KG1 (cell line): ENCODE results near the gene TTC17.
"Not testable (repeated sequence)": the region's sequence is repeated elsewhere in the genome, so short reads cannot be mapped to it uniquely, and the experiment has no call there.

Experiments
- DNase-seq: peaks from one replicate; lab custom pipeline; 2025; lab: John Stamatoyannopoulos, UW

Gene TTC17

DNA sequence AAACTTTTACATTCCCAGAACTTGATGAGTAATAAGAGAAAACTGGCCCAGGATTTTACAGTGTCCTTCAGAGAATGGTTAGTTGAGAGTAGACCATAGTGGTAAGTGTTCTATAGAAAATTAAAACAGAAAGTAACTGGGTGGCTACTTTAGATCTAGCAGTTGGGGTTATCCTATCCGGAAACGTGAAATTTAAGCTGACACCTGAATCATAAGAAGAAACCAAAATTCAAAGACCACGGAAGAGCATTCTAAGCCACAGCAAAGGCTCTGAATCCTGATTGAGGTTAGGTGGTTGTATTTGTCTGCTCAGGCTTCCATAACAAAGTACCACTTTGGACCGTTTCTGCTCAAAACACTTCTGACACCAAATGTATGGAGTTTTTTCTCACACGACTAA, 34.0 kb downstream of the TTC17 start:
- DNase-seq, result no peak

DNA sequence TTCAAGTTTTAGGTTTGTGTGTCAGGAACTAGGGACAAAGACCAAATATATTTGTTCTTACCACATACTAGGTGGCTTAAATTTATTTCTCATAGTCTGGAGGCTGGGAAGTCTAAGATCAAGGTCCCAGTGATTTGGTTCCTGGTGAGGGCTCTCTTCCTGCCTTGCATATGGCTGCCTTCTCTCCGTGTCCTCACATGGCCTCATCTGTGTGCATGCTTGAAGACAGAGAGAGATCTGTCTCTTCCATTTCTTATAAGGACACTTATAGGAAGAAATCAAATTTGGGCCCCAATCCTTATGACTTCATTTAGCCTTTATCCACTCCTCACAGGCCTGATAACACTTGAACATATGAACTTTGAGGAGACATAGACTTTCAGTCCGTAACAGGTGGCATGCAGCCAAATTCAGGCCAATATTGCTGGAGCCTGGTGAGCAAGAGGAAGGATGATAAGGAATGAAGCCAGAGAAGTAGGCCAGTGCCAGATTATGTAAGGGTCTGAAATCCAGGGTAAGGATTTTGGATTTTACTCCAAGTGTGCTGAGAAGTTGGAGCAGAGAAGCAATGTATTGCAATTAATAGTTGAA, 35.1 kb downstream of the TTC17 start:
- no peak for DNase-seq

DNA sequence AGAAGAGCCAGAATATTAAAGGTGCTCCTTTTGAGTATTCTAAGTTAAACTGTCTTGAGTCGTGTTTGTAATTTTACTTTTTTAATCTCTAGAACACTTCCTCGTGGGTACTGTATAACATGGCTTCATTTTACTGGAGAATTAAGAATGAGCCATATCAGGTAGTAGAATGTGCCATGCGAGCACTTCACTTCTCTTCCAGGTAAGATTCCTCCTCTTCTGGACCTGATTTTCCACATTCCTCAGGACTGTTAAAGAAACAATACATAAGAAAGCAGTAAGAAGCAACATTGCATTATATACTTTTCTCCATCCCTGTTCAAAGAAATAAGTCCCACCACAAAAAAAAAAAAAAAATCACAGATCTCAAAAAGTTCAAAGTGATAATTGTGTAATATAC, 37.9 kb downstream of the TTC17 start:
- no peak for DNase-seq

DNA sequence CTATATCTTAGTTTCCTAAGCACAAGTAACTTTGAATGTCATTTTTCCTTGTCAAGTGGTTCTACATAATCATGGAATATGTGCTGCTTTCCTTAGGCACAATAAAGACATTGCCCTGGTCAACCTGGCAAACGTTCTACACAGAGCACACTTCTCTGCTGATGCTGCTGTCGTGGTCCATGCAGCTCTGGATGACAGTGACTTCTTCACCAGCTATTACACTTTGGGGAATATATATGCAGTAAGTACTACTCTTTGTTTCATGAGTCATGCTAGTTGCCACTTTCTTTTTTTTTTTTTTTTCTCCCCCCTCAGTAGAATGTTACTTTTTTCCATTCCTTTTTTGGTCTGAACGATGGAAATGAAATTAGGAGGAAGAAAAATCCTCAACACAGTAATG, 38.5 kb downstream of the TTC17 start:
- no peak for DNase-seq

DNA sequence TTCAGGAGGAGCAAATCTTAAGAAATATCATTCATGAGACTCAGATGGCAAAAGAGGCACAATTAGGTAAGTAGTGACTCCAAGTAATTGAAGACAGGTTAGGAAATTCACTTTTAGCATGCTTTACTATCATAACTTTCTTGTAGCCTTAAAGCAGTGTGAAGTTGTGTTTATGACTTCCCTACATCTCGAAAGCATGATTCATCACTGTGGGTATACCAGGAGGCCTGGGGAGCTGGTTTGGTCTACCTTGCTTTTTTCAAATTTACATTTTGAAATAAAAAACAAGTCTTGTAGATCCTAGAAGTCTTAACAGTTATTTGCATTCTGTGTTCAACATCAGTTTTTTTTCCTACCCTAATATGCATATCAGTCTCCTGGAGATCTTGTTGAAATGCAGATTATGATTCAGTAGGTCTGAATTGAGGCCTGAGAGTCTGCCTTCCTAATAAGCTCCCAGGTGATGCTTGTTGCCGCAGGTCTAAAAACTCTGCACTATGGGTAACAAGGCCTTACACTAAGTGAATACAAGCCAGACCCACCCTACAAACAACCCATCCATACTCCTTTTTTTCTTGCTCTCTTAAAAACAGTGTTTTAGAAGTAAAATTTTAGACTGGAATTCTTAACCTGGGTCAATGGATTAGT, 41.4 kb downstream of the TTC17 start:
- DNase-seq, result no peak

DNA sequence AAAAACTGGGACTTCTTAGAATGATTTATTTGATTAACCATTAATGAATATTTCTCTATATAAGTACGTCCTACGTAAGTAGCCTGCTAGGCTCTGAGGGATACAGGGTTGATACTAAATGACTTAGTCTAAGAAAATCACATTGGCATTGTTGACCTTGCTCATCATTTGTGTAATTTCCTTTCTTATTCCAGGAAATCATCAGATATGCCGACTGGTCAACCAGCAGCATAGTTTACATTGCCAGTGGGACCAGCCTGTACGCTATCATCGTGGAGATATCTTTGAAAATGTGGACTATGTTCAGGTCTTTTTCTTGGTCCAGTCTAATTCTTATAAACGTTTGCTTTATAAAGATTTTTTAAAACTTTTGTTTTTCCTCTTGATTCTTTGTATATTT, 42.5 kb downstream of the TTC17 start:
- no peak for DNase-seq

DNA sequence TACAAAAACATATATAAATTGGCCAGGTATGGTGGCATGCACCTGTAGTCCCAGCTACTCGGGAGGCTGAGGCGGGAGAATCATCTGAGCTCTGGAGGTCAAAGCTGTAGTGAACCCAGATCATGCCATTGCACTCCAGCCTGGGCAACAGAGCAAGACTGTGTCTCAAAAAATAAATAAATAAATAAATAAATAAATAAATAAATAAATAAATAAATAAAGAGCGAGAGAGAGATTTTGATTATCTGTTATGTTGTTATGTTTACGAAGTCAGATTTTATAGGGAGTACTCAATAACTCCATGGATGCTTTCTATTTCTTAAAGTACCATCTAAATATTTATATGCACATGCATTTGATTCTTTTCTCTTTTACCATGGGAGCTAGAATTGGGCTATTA, 43.1 kb downstream of the TTC17 start:
- not testable (repeated sequence) for DNase-seq

DNA sequence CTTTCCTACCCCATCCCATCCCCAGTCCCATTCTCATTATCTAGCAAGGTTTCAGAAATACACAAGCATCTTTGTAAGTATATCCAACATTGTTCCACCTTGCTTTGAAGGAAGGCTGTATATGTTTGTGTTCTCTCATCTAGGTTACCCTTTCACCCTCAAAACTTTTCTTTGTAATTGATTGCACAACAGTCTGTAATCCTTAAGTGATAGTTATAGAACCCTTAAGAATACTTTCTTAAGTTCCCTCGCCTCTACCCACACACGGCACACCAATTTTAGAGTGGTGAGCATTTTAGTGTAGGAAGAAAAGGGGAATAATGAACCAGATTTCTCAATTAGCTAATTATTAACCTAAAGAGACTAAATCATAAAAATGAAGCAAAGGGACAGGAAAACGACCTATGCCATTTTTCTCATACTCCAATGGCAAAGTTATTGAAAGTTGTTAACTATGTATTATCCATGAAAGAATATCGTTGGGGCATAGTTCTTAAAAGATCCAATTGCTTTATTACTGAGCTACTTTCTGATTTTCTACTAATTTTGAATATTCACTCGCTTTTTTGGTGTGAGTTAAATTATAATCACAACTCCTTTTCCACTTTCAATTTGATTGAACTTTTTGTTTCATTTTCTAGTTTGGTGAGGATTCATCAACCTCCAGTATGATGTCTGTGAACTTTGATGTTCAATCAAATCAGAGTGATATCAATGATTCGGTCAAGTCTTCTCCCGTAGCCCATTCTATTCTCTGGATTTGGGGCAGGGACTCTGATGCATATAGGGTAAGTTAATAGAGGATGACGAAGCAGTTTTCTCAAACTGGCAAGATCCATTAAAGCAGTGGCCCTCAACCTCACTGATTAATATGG, 44.9 kb downstream of the TTC17 start:
- DNase-seq, result no peak

DNA sequence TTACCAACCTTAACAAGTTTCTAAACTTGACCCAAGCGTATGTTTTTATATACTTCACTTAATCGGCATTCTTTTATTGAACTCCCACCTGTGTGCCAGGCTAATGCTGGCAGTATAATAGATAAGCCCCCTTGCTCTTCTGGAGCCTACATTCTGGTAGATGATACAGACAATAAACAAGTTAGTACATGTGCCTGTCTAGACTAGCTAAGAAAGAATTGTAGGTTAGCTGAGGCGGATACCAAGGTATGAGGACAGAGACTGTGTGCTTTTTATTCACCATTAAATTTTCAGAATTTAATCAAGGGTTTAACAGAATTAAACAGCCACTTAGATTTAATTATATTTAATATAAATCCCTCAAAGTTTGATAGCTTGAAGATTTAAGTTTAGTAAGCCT, 45.7 kb downstream of the TTC17 start:
- DNase-seq, result no peak

DNA sequence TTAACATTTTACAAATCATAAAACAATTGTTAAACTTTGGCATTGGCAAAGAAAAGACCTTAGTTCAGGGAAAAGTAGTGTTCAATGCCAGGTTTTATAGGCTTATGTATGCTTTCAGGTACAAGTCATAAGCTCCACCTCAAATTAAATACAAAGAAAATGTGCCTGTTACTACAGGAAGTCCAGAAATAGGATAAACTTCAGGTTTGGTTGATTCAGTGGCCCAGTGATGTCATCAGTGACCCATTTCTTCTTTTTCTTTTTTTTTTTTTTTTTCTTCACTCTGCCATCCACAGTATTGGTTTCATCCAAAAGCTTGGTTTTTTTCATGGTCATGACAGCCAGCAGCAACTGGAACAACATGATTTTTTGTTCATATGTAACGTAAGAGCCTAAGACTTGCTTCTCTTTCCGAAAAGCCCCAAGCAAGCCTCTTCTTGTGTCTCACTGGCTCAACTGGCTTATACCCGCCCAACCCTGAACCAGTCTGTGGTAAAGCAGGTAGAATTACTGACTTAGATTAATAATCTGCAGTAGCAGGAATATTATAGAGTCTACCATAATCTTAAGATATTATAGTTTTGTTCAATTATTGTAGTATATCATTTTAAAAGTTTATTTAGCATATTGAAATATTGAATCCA, 46.2 kb downstream of the TTC17 start:
- DNase-seq, result no peak

DNA sequence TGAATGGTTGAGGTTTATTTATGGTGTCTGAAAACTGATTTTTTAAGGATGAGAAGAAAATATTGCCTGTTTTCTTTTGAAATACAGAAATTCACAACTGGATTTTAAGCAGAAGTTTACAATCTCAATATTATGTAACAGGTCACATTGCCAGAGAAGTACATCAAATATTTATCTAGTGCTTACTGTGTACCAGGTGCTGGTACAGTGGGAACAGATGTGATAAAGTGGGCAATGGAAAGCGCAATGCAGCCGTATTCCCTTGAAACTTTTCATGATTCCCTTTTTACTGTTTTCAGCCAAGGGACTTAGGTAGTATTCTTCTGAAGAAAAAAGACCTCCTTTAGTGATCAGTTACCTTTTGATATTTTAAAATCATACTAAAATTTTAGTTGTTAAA, 49.6 kb downstream of the TTC17 start:
- DNase-seq, result no peak

DNA sequence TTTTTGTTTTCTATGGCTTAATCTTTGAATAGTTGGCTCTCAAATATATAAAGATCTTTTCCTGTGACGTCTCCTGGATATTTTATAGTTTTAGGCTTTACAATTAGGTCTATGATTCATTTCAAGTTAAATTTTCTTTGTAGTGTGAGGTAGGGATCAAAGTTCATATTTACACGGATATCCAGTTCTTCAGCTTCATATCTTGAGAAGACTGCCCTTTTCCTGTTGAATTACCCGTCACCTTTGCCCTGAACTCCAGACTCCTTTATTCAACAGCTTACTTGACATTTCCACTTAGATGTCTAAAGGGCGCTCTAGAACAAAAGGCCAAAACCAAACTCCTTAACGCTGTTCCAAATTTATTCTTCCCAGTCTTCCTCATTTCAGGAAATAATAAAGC, 51.7 kb downstream of the TTC17 start:
- no peak for DNase-seq

DNA sequence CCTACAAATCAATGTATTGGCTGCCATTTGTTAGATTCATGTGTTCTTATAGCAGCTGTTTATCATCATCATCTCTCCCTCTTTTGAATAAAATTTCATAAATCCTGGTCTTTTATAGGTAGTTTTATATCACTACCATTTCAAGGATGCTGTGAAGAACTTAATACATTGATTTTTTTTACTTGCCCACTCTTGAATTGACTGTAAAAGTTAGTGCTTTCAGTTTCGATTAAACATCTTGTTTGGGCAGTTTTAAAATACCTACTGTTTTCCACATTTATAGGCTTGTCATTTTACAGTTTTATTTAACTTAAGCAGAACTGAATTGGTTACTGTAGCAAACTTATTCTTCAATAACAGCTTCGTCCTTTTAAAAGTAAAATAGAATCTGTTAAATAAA, 59.5 kb downstream of the TTC17 start:
- DNase-seq, result no peak

DNA sequence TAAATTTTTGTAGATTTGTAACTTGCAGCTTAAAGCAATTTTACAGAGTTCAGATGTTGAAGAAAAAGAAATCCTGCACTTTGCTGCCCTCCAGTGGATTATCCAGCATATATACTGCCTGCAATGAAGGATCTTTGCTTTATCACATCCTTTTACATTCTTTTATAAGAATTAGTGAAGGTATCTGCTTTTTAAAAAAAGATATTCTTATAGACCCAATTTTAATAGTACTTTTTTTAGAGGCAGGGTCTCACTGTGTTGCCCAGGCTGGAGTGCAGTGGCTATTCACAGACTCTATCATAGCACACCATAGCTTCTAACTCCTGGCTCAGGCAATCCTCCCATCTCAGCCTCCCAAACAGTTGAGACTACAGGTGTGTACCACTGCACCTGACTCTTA, 60.7 kb downstream of the TTC17 start:
- DNase-seq, result no peak

DNA sequence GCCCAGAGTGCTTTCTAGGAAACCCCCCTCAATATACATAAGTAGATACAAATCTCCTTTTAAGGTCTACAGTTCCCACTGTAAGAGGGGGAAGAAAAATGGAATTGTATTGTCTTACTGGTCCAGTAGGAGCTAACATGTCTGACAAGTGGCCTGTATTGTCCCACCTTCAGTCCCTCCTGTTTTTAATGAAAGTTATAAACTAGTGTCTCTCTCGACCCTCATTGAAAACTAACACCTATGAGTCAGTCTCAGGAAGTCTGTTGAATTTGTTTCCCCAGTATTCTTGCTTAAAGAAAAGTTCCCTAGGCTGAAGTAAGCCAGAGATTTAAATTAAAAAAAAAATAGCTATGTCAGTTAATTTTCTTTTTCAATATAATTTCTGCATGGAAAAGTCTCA, 69.3 kb downstream of the TTC17 start:
- DNase-seq, result no peak

DNA sequence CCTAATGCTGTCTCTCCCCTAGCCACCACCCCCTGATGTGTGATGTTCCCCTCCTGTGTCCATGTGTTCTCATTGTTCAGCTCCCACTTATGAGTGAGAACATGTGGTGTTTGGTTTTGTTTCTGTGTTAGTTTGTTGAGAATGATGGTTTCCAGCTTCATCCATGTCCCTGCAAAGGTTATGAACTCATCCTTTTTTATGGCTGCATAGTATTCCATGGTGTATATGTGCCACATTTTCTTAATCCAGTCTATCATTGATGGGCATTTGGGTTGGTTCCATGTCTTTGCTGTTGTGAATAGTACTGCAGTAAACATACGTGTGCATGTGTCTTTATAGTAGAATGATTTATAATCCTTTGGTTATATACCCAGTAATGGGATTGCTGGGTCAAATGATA, 72.2 kb downstream of the TTC17 start:
- not testable (repeated sequence) for DNase-seq

DNA sequence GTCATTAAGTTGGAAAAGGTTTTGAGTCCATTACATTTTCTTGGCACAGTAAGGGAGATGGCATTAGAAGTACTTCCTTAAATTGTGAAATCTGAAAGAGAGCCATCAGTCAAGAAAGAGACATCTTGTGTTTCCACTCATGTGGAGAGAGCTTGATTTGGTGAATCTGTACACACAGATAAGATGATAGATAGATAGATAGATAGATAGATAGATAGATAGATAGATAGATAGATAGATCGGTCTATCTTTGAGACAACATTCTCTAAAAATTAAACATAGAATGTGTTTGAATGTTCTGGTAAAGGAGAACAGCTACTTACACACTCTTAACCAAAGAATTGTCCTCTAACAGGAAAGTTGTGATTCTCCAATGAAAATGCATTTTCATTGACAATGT, 76.2 kb downstream of the TTC17 start:
- DNase-seq, result no peak

DNA sequence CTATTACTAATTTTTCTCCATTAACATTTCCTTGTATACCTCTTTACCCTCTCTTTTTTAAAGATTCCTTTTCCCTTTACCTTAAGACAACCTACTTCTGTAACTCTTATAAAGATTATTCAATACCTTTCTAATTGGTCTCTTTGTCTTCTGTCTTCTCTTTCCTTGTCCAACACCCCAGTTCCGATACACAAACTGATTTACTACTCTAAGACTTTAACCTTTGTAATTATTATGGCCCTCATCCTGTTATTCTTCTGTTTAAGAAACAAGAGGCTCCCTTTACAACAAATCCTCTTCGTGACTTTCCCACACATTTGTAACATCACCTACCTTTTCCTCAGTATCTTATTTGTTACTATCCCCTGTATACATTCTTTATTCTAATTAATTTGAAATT, 81.8 kb downstream of the TTC17 start:
- no peak for DNase-seq

DNA sequence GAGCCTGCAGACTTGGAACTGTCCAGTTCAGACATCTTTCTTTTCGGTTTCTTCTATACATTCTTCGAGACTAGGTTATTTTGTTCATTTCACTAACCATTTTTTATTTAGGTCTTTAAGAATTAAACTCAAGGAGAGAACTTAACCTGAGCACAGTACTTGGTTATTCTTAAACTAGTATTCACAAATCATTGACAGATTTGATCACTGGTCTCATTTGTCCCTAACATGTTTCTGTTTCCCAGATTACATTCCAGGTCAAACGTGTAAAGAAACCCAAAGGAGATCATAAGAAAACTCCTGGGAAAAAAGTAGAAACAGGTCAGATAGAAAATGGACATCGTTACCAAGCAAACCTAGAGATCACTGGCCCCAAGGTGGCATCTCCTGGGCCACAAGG, 85.1 kb downstream of the TTC17 start:
- no peak for DNase-seq

DNA sequence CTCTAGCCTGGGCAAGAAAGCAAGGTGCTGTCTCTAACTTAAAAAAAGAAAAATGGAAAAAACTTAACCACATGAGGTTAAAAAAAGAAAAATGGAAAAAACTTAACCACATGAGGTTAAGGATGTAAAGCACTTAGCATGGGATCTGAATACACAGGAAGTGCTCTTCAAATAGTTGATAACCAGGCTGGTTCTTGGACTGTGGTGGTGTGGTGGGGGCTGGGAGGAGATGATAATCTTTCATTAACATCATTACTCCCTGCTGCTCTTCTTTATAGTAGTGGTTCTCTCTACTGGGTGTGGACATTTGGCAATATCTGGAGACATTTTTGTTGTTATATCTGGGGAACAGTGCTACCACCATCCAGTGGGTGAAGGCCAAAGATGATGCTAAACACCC, 88.4 kb downstream of the TTC17 start:
- DNase-seq, result no peak

DNA sequence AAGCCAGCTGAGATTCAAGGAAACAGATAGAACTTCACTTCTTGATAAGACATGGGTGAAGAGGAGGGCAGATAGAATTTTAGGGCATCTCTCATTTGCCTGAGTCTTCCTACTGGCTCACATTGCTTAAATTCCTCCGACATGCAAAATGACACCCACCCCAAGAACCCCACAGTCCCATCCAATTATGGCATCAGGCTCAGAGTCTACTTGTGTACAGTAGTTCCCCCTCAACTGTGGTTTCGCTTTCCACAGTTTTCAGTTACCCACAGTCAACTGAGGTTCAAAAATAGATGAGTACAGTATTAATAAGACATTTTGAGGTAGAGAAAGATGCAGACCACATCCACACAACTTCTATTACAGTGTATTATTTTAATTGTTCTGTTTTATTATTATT, 99.8 kb downstream of the TTC17 start:
- DNase-seq, result no peak

DNA sequence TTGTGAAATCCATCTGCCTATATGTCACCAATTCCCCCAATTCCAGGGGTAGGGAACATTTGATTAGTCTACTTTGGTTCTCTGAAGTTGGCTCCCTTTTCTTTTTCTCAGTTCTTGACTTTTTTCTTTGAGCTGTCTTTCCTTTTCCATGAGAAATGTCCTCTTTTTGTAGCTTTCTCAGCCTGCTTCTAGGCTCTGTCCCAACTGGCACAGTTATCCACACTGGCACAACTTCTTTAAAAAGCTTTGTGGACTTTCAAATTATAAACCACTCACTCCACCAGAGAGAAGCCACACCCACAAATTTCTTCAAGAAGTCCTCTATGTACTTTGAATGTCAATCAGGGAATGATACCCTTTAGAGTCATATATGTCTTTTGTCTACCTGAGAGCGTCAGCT, 100.5 kb downstream of the TTC17 start:
- no peak for DNase-seq

DNA sequence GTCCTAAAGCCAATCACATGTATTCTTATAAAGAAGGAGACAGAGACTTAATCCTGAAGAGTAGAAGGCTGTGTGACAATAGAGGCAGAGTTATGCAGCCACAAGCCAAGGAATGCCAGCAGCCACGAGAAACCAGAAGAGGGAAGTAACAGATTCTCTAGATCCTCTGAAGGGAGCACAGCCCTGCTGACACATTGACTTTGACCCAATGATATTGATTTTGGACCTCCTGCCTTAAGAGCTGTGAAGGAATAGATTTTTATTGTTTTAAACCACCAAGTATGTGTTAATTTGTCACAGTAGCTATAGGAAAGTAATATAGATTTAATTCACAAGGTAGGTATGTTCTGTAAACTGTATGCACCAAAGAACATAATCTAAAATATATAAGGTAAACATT, 103.6 kb downstream of the TTC17 start:
- DNase-seq, result no peak
